ENCODE results near the gene EVI2B.
"Not testable (repeated sequence)": the region's sequence is repeated elsewhere in the genome, so short reads cannot be mapped to it uniquely, and the experiment has no call there.

The EVI2B gene

GRCh38 chr17:31313982-31314781, at the start of gene EVI2B:
Gene EVI2B (minus strand): TSS chr17:31314054. CDS start chr17:31305609, 8,445 bp downstream.
- no peak for DNase-seq

- no peak for DNase-seq
Measured at GRCh38 chr17:31357839-31358394, 44.1 kb upstream of the EVI2B start.

- DNase-seq, result no peak
Measured at GRCh38 chr17:31357091-31357490, 43.2 kb upstream of the EVI2B start.

GRCh38 chr17:31355935-31356334, 42.1 kb upstream of the EVI2B start:
- no peak for DNase-seq

GRCh38 chr17:31349454-31349853, 35.6 kb upstream of the EVI2B start:
- no peak for DNase-seq

- DNase-seq, result not testable (repeated sequence)
Measured at GRCh38 chr17:31345191-31345747, 31.4 kb upstream of the EVI2B start.

GRCh38 chr17:31339906-31340661, 26.2 kb upstream of the EVI2B start:
- peak in 7 of 56 donors; percentile 1 to 15 (median 2) for DNase-seq

- no peak for DNase-seq
Measured at GRCh38 chr17:31329221-31329620, 15.4 kb upstream of the EVI2B start.

GRCh38 chr17:31328160-31328535, 14.3 kb upstream of the EVI2B start:
- no peak for DNase-seq

GRCh38 chr17:31327534-31328159, 13.8 kb upstream of the EVI2B start:
- DNase-seq, result no peak

GRCh38 chr17:31323551-31323950, 9.7 kb upstream of the EVI2B start:
- no peak for DNase-seq

- no peak for DNase-seq
Measured at GRCh38 chr17:31321966-31322365, 8.1 kb upstream of the EVI2B start.

GRCh38 chr17:31321481-31321880, 7.6 kb upstream of the EVI2B start, which contains the start of gene EVI2A:
Gene EVI2A (minus strand): TSS chr17:31321622. CDS start chr17:31319013, 2,609 bp downstream.
- peak in 36 of 56 donors; percentile 2 to 73 (median 30) for DNase-seq

GRCh38 chr17:31320791-31321190, 6.9 kb upstream of the EVI2B start:
- peak in 2 of 56 donors; percentile 10 to 30 for DNase-seq

- no peak for DNase-seq
Measured at GRCh38 chr17:31320241-31320640, 6.4 kb upstream of the EVI2B start.

- no peak for DNase-seq
Measured at GRCh38 chr17:31318851-31319661, 5.2 kb upstream of the EVI2B start.

- peak in 49 of 56 donors; percentile 7 to 87 (median 50) for DNase-seq
Measured at GRCh38 chr17:31318298-31318801, 4.5 kb upstream of the EVI2B start.

GRCh38 chr17:31314782-31315100, 887 bp upstream of the EVI2B start:
- DNase-seq, result no peak

GRCh38 chr17:31312223-31312622, 1.6 kb downstream of the EVI2B start:
- not testable (repeated sequence) for DNase-seq

GRCh38 chr17:31311526-31311925, 2.3 kb downstream of the EVI2B start:
- DNase-seq, result no peak
